GM21390 (cell line): ENCODE results near the gene CHST5.
"Not testable (repeated sequence)": the region's sequence is repeated elsewhere in the genome, so short reads cannot be mapped to it uniquely, and the experiment has no call there.

Experiments
- ATAC-seq: cut with Tn5 transposase; IDR thresholded peaks from one replicate; pipeline ENCODE4 v1.9.1; 2021; ENCODE audit not compliant: unreplicated experiment

CHST5 gene

DNA sequence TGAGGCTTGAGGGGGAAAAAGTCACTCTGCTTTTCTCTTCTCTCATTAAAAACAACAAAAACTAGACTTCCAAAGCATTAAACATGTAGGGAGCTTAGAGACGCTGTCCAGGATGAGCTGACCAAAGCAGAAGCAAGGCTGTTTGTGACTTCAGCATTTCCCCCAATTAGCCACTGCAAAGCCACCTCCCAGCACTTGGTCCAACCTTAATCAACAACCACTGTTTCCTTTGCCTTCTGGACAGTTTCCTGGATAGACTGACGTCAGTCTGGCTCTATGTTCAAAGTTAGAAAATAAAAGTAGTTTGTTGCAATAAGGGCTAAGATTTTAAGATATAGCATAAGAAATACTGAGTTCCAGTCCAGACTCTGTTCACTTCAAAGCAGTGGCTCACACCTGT is 17.0 kb upstream of the CHST5 start:
- no peak for ATAC-seq

DNA sequence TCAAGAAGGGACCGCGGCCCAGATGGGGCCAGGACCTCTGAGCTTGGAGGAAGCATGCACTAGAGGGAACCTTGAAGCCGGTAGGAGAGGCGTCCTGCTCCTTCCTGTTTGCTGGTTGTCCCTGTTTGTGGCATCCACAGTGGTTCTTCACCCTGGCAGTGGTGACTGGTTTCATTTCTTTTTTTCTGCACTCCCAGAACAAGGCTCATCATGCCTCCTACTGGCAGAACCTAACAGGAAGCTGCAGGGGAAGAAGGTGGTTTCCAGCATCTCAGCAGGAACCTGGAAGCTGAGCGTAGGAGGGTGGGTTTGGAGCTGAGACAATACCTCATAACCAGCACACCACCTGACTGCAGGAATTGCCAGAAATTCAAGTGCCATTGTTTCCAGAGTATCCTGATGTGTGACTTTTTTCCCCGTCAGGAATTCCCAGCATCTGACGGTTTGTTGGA is 14.3 kb upstream of the CHST5 start:
- peak; percentile 89 for ATAC-seq

DNA sequence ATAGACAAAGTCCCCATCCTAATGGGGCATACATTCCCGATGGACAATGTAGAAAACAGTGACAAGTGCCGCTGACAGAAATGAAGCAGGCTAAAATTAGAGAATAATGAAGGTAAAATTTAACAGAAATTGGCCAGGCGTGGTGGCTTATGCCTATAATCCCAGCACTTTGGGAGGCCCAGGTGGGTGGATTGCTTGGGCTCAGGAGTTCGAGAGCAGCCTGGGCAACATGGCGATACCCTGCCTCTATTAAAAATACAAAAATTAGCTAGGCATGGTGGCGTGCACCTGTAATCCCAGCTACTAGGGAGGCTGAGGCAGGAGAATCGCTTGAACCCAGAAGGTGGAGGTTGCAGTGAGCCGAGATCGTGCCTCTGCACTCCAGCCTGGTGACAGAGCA is 12.5 kb upstream of the CHST5 start:
- ATAC-seq: not testable (repeated sequence)

DNA sequence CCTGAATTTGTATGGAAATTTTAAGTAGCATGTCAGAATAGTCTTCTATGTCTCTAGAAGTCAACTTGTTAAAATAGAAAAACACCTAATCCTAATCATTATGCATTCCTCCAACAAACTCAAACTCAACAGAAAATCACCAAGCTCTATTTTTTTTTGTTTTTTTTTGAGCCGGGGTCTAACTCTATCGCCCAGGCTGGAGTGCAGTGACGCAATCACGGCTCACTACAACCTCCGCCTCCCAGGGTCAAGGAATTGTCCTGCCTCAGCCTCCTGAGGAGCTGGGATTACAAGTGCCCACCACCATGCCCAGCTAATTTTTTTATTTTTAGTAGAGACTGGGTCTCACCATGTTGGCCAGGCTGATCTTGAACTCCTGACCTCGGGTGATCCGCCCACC is 10.4 kb upstream of the CHST5 start:
- no peak for ATAC-seq

DNA sequence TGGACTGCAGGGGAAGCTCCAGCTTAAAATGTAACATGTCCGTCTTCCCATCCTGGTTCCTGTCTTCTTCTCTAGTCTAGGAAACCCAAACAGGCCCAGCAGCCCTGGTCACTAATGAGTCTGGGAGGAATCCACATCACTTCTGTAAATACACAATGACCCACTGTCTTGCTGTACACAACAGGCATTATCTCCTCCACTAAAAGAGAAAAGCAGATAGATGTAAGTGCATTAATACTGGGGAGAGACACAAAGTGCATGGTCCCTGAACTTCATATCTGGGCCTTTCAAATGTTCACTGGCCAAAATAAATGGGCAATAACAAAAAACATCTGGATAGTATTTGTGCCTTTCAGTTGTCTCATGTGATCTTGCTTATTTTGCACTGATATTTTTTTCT is 10.0 kb upstream of the CHST5 start:
- ATAC-seq: not testable (repeated sequence)

DNA sequence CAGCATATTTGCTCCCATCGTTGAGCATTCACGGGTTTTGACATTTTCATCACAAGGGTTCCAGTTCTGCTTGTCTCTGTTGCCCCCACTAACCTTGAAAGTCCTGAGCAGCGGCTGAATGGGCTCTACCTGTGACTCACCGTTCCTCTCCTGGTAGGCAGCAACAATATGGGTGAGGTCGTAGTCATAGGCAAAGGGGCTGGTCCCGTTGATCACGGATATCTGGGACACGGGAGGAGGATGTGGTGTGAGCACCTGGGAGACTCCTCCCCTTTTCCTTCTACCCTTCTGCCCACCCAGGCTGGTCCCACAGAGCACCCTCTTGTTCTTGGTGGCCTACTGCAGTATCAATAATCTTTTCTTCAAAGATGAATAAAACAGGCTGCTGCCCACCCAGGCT is 6.6 kb upstream of the CHST5 start:
- ATAC-seq: not testable (repeated sequence)

DNA sequence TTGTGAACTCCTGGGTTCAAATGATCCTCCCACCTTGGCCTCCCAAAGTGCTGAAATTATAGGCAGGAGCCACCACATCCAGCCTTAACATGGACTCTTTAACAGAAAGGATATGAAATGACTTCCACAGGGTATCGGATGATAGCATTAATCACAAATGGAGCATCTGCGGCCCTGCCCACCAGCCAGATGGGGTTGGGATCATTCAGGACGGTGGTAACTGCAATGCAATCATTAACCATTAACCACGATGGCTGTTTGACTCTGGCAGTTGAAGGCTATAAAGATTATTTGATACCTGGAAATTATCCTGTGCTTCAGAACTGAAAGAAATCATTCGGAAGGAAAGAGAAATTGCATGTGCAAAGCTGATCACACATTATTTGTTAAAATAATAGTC is 5.3 kb upstream of the CHST5 start:
- ATAC-seq: no peak

DNA sequence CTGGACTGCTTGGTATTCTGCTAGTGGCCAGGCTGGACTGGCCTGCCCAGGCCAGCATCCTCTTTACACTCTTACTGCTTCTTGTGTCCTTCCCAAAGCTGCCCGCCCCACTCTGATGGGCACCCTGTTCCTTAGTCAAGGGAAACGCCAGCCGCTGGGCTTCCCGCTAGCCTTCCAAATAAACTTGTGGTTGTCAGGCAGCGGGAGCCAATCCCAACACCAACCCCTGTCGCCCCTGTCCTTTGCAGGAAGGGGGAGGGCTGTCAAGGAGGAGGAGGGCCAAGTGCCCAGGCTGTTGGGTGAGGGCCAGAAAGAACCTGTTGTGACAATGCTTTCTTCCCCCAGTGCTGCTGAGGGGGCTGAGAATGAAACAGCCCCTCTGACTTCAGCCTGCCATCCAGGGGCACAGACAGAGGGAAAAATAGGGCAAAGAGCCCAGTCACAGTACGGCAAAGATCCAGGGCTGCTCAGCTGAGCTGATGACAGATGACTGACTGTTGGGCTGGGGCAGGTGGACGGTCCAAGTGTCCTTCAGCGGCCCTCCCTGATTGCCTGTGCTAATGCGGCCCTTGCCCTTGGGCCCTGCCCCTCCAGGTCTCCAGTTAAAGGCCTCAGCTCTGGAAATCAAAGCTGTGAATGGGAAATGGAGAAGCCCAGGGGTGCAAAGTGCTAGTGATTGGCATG is 3.1 kb upstream of the CHST5 start:
- not testable (repeated sequence) for ATAC-seq

DNA sequence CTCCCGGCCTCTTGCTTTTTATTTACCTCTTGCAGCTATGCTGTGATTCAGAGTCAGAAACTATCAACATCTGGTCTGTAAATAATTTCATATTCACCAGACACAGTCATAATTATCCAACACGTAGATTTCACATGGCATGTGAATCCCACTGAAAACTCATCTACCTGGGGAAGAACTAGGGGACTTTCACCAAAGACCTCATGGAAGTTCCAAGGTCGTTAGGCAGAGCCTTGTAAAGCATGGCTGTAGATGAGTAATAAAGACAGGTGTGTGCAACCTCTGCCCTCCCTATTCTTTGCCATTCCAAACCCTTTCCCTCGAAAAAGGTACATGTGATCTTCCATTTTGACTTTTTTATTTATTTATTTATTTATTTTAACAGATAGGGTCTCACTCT is 1.9 kb upstream of the CHST5 start:
- ATAC-seq: no peak

DNA sequence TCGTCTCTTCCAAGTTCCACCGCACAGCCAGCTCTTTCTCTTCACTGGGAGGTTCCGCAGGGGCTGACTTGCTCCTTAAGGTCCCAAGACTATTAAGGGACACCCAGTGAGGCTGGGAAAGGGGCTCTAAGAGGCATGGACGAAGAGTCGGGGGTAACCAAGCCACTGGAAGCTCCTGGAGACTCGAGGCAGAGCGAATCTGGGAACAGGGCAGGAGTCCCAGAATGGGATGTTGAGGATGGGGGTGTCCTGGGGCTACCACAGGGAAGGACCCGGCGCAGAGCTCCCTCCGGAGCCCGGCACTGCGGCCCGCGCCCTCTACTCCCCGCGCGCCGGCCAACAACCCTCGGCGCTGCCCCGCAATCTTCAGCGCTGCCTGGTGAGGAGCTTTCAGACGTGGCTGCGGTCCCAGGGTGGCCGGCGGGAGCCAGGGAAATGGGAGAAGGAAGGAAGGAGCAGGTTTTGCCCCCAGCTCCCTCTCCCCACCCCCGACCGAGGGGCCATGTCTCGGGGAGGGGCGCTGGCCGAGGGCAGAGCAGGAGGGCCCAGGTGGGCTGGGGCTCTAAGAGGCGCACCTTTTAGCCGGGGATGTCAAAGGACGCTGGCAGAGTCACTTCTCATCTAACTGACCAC is 581 bp downstream of the CHST5 start:
- no peak for ATAC-seq

DNA sequence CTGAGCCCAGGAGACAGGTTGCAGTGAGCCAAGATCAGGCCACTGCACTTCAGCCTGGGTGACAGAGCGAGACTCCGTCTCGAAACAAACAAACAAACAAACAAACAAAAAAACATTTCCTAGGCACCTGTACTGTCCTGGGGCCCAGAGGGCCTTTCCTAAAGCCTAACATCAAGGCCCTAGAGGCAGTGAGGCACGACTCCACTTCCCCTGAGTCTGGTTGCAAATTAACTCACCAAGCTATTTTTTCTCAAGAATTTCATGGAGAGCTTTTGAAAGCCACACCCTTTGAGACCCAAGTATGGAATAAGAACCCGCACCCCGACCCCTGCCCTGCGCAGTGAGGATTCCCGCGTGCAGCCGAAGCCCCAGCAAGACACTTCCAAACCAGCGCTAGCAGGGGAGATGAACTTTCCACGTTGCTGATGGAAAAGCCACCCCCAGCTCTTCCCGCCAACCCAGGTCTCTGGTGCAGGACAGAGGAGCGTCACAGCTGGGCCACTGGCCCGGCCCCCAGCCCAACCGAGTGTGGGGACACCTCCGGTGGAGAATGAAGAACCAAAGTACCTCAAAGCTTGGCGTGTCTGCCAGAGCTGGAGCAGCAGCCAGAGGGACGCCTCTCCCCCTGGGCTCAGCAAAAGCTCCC is 1.2 kb downstream of the CHST5 start:
- no peak for ATAC-seq

DNA sequence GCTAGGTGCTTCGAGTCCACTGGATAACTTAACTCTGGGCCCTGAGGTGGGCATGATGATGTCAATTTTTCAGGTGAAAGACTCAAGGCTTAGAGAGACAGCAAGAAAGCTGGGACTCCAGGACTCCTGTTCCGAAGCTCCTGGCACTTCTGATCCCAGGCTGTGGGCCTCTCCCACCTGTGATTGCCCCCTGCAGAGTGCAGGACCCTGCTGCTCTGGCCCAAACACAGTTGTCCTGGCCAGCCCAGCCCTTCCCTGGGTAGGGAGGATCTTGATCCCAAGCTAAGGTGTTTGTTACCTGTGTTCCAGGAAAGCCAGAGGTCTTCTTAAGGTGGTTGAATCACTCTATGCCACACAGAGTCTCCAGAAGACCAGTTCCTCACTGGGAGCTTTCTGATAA is 3.1 kb downstream of the CHST5 start:
- ATAC-seq: no peak

DNA sequence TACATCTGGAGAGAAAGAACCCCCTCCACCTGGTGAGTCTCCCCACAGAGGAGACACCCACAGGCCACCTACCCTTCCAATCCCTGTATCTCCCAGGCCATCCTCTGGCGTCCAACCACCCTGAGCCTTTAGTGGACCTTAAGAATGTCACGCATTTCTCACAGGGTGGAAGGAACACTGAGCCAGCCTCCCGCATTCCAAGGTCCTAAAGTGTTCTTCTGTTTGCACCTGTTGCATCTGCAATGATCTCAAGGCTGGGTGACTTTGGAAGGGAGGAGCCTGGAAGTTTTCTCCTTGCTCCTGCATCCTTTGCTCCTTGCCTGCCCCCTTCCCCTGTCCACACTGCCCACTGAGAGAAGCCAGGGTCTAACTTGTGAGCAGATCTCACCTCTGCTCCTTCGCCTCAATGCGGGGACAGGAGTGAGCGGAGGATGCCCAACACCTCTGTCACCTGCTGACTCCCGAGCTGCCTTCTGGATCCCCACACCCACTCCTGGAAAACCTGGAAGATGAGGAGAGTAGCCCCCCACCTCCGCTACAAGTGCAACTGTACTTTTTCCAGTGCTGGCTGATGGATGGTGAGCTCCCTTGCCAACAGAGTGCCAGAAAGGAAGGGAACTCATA is 3.7 kb downstream of the CHST5 start:
- ATAC-seq: no peak

DNA sequence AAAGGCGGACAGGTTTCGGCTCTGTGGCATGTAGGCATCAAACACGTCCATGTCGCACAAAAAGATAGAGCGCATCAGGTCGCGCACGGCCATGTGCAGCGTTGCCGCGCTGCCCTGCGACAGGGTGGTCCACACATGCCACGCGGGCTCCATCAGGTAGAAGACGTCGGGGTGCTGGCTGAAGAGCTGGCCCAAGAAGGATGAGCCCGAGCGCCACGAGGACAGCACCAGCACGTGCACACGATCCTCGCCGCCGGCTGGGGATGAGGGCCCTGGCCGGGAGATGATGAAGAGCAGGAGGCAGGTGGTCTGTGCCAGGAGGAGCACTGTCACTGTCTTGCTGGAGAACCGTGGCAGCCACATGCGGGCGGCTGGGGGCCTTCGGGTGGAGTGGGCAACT is 5.9 kb downstream of the CHST5 start:
- ATAC-seq: no peak

DNA sequence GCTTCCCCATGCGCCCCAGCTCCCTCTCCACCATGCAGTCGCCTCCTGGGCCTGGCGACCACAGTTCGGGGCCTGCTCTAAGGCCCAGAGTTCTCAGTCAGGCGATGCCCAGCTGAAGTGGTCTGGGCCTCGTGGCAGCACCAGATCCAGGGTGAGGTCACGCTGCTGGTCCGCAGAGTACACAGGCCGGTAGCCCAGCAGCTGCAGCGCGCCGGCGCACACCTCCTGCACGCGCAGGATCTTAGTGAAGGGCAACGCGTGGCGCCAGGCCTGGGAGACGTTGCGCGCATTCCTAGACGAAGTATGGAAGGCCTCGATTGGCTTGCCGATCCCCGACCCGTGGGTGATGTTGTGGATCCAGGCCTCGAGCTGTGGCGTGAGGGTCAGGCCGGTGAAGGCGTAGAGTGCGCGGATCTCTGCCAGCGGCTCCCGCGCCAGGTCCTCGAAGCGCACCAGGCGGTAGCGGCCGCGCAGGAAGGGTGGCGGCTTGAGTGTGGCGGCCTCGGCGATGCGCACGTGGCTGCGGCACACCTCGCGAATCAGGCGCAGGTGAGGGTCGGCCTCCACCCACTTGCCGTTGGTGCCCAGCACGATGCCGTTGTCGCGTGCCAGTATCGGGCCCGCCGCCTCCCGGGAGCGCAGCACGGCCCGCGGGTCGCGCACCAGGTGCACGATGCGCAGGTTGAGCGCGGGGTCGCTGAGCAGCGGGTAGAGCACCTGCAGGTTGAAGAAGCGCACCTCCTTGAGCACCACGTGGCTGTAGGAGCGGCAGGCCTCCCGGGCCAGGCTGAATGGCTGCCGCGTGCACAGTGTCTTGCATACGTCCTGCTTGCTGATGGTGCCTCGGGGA is 6.6 kb downstream of the CHST5 start:
- no peak for ATAC-seq

DNA sequence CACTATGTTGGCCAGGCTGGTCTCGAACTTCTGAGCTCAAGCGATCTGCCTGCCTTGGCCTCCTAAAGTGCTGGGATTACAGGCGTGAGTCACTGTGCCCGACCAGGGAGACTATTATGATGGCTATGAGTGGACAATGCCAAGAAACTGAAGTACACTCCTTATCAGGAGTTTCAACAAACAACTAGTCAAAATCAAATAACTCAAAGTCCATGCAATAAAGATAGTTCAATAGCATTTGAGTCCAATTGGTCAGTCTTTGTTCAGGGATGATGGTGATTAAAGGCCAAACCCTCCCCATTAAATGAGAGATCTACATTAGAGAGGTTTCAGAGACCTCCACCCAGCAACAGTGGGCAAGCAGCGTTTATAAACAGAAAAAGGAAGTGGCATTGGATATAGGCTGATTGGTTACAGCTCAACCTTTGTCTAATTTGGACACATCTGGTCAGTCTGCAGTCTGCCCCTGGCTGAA is 8.0 kb downstream of the CHST5 start:
- ATAC-seq: no peak

DNA sequence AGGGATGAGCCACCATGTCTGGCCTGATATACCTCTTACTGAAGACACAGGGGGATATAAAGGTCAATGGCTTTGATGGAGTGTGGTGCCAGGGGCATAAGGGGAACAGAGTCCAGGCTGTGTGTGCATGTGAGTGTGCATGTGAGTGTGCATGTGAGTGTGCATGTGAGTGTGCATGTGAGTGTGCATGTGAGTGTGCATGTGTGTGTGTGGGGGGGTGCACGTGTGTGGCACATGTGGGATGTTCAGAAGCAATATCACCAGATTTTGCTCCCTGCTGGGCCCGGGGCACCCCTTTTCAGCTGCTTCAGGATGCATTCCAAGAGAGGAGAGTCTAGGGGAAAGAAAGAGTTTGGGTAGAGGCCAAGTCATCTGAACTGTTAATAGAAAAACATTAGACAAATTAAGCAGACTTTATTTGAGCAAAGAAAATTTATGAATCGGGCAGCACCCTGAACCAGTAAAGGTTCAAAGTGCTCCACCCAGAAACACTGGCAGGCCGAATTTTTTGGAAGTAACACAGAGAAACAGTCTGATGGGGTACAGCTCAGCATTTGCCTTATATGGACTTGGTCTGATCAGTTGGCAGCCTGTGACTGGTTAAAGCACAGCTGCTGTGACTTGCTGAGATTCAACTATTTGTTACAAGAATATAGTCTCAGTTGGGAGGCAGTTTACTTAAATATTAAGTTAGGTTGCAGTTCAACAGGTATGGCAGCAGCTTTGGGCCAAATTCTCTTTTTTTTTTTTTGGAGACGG is 9.7 kb downstream of the CHST5 start:
- no peak for ATAC-seq

DNA sequence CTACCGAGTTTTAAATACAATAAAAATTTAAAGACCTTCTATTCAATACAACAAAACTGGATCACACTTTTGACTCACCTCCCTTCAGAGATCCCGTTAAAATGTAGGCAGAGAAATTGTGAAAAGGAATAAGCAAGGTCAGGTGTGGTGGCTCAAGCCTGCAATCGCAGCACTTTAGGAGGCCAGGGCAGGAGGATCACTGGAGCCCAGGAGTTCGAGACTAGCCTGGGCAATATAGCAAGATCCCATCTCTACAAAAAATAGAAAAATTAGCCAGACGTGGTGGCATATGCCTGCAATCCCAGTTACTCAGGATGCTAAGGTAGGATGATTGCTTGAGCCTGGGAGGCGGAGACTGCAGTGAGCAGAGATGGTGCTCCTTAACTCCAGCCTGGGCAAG is 16.7 kb downstream of the CHST5 start:
- ATAC-seq: no peak

DNA sequence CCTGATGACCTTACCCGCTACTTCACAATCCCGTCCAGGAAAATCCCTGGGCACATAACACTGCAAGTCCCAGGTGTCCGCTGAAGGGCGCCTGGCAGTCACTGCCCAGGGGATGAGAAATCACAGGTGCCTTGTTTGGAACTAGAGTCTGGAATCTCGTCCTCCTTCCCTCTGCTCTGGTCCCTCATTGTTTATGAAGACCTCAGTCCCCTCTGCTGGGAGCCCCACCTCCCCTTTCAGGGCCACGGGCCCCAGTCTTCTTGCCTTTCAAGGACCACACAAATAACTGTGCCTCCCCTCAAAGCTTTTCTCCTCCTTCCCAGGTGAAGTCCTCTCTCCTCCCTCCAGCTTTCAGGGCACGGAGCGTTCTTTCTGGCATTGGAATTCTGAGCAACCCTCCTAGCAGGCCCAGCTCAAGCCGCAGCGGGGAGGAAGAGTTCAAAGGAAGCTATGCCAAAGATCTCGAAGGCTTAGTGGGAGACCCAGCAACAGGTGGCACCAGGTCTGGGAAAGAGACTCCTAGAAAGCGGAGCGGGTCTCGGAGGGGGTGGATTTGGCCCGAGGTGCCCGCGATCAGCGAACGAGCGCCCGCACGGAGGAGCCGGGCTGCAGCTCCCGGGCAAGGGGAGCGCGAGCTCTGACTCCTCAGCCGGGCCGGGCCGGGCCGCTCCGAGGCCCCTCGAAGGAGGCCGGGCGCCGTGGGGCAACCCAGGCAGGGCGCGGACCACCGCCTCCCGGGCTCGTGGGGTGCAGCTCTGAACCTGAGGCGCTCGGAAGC is 19.5 kb downstream of the CHST5 start:
- ATAC-seq: not testable (repeated sequence)
